HuH-7.5 (cell line): ENCODE measurements around the gene GRK5.

Source experiments
- DNase-seq: peaks from one replicate; pipeline ENCODE4 v3.0.0; 2011; ENCODE audit warnings: low spot score

The GRK5 gene

GRCh38 chr10:119297207-119297968 lies 90.0 kb downstream of the GRK5 start:
- no peak for DNase-seq

- no peak for DNase-seq
These were observed 91.4 kb downstream of the GRK5 start for GRCh38 chr10:119298810-119299209.

- DNase-seq: no peak
These were observed 92.2 kb downstream of the GRK5 start for GRCh38 chr10:119299531-119299930.

- no peak for DNase-seq
These were observed 94.0 kb downstream of the GRK5 start for GRCh38 chr10:119301397-119301796.

GRCh38 chr10:119302172-119302571 lies 94.8 kb downstream of the GRK5 start:
- DNase-seq: no peak

GRCh38 chr10:119302591-119303253 lies 95.4 kb downstream of the GRK5 start:
- no peak for DNase-seq

GRCh38 chr10:119303886-119304285 lies 96.5 kb downstream of the GRK5 start:
- DNase-seq: no peak

- no peak for DNase-seq
These were observed 97.2 kb downstream of the GRK5 start for GRCh38 chr10:119304541-119304940.

- DNase-seq: no peak
These were observed 98.6 kb downstream of the GRK5 start for GRCh38 chr10:119305860-119306513.

GRCh38 chr10:119306514-119306951 lies 99.2 kb downstream of the GRK5 start:
- no peak for DNase-seq

- DNase-seq: no peak
These were observed 99.6 kb downstream of the GRK5 start for GRCh38 chr10:119306986-119307392.

GRCh38 chr10:119308089-119308488 lies 100.7 kb downstream of the GRK5 start:
- DNase-seq: no peak

- DNase-seq: no peak
These were observed 101.4 kb downstream of the GRK5 start for GRCh38 chr10:119308551-119309422.

GRCh38 chr10:119309423-119309770 lies 102.0 kb downstream of the GRK5 start:
- no peak for DNase-seq

GRCh38 chr10:119310806-119311205 lies 103.4 kb downstream of the GRK5 start:
- DNase-seq: no peak

- no peak for DNase-seq
These were observed 104.9 kb downstream of the GRK5 start for GRCh38 chr10:119312241-119312640.

- DNase-seq: no peak
These were observed 105.7 kb downstream of the GRK5 start for GRCh38 chr10:119313024-119313423.

- no peak for DNase-seq
These were observed 106.3 kb downstream of the GRK5 start for GRCh38 chr10:119313644-119314043.

- no peak for DNase-seq
These were observed 106.7 kb downstream of the GRK5 start for GRCh38 chr10:119314061-119314460.

- DNase-seq: no peak
These were observed 107.1 kb downstream of the GRK5 start for GRCh38 chr10:119314486-119314885.

GRCh38 chr10:119315128-119316001 lies 108.0 kb downstream of the GRK5 start:
- DNase-seq: peak; percentile 66
